Kidney capillary endothelial cell (primary cell): ENCODE results near the gene PRRT2.
"Not testable (repeated sequence)": the region's sequence is repeated elsewhere in the genome, so short reads cannot be mapped to it uniquely, and the experiment has no call there.

Experiments used
- DNase-seq: peaks from one replicate; pipeline ENCODE4 v3.0.0-alpha.2; 2018; ENCODE audit warnings: low spot score

The PRRT2 gene

DNA sequence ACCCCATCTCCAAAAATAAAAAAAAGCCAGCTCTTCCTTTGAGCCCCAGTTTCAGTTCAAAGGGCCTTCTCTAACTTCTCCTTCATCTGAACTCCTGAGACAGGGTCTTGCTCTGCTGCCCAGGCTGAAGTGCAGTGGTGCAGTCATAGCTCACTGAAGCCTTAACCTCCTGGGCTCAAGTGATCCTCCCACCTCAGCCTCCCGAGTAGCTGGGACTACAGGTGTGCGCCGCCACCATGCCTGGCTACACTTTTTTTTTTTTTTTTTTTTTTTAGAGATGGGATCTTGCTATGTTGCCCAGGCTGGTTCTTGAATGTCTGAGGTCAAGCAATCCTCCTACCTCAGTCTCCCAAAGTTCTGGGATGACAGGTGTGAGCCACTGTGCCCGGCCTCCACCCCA is 21.2 kb downstream of the PRRT2 start:
- not testable (repeated sequence) for DNase-seq

DNA sequence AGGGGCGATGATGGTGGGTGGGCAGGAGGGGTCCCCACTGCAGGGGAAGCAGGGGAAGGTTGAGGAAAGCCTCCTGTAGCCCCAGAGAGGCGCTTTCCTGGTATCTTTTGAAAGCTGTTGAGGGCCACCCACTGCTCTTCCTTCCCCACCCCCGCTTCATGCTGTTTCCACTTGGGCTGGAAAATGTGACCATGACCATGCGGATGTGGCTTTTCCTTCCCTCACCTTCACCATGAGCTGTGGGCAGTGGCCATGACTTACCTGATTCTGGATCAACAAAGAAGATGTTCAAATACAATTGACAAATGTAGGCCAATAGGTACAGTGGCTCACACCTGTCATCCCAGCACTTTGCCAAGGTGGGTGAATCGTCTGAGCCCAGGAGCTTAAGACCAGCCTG is 22.1 kb downstream of the PRRT2 start:
- DNase-seq, result no peak

DNA sequence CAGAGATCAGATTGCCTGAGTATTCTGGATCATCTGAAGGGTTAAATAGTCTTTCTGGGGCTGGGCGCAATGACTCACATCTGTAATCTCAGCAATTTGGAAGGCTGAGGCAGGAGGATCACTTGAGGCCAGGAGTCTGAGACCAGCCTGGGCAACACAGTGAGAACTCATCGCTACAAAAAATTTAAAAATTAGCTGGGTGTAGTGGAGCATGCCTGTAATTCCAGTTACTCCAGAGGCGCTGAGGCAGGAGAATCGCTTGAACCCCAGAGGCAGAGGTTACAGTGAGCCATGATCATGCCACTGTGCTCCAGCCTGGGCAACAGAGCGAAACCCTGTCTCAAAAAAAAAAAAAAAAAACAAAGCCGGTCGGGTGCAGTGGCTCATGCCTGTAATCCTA is 23.9 kb downstream of the PRRT2 start:
- DNase-seq, result no peak

DNA sequence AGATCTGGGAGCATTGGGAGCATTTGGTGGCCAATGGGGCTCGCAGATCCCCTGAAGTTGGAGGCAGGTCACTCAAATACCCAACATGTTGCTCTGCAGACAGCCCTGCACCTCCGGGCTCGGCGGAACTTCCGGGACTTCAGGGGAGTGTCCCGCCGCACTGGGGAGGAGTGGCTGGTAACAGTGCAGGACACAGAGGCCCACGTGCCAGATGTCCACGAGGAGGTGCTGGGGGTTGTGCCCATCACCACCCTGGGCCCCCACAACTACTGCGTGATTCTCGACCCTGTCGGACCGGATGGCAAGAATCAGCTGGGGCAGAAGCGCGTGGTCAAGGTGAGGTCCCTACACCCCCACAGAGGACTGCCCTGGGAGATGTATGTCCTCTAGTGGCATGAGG is 24.6 kb downstream of the PRRT2 start:
- DNase-seq, result no peak

DNA sequence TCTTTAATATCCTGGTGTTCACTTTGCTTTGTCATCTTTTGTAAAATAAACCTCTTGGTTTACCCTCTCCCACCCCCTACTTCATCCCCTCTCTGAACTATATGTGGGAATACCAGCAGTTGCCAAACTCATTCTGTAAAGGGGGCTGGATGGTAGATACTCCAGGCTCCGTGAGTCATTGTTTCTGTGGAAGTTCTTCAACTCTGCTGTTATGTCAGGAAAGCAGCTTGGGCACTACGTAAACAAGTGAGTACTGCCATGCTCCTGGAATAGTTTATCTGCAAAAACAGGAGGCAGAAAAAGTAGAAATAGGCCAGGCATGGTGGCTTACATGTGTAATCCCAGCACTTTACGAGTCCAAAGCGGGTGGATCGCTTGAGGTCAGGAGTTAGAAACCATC is 25.8 kb downstream of the PRRT2 start:
- no peak for DNase-seq

DNA sequence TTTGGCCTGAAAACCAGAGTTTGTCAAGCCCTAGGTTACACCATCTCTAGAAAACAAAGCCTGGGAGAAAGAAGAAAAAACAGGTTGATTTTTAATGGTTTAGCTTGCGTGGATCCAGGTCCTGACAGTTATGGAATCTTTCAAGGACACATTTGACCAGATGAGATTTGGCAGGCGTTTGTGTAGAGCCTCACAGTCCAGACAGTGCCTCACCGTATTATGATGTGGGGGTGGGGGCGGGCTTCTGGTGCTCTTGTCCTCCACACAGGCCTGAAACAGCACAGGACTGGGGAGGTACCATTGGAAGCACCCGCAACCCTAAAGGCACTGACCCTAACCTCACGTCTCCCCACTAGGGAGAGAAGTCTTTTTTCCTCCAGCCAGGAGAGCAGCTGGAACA is 27.8 kb downstream of the PRRT2 start:
- DNase-seq, result no peak

DNA sequence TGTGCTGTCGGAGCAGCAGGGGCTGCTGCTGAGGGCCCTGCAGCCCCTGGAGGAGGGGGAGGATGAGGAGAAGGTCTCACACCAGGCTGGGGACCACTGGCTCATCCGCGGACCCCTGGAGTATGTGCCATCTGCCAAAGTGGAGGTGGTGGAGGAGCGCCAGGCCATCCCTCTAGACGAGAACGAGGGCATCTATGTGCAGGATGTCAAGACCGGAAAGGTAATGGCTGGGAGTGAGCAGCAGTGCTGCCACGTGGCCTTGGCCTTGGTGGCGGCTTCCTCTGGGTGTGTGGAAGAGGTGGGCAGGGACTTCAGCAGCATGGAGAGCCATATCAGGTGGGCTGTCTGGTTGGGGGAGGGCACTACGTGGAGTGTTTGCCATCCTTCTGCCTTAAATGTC is 28.2 kb downstream of the PRRT2 start:
- DNase-seq, result no peak

DNA sequence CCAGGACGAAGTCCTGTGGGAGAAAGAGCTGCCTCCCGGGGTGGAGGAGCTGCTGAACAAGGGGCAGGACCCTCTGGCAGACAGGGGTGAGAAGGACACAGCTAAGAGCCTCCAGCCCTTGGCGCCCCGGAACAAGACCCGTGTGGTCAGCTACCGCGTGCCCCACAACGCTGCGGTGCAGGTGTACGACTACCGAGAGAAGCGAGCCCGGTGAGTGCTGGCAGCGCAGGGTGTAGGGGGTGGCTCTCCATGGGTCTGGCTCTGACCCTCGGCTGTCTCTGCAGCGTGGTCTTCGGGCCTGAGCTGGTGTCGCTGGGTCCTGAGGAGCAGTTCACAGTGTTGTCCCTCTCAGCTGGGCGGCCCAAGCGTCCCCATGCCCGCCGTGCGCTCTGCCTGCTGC is 29.6 kb downstream of the PRRT2 start:
- no peak for DNase-seq

DNA sequence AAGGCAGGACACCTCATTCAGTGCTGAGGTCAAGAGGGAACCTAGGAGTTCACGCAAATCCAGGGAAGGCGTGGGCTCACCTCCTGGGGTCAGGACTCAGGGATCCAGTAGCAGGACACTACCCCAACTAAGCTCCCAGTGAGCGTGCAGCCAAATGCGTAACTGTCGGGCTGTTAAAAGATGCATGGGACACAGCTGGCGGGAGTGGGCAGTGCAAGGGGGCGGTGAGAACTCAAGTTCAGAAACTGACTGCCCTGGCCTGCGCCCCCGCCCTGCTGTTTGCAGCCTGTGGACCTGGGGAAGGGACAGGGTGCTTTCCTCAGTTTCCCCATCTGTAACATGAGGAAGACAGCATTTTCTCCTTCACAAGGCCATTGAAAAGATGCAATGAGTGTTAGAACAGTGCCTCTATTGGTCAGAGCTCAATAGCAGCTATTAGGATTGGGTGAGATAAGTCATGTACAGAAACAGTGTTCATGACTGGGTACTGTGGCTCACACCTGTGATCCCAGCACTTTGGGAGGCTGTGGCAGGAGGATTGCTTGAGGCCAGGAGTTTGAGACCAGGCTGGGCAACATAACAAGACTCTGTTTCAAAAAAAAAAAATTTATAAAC is 30.8 kb downstream of the PRRT2 start:
- DNase-seq, result no peak

DNA sequence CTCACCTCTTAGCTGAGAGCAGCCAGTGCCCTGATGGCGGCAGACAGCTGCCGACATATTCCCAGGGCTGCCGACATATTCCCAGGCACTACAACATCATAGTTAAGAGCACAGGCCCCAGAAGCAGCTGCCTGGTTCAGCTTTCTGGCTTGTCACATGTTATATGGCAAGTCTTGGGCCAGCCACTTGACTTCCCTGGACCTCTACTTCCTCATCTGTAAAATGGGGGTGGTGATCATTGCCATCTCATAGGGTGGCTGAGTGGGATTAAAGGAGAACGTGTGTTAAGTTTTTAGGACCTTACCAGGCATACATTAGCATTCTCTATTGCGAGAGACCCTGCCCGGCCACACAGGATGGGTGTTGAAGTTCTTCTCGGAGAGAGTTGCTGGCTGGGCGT is 31.9 kb downstream of the PRRT2 start:
- DNase-seq, result no peak

DNA sequence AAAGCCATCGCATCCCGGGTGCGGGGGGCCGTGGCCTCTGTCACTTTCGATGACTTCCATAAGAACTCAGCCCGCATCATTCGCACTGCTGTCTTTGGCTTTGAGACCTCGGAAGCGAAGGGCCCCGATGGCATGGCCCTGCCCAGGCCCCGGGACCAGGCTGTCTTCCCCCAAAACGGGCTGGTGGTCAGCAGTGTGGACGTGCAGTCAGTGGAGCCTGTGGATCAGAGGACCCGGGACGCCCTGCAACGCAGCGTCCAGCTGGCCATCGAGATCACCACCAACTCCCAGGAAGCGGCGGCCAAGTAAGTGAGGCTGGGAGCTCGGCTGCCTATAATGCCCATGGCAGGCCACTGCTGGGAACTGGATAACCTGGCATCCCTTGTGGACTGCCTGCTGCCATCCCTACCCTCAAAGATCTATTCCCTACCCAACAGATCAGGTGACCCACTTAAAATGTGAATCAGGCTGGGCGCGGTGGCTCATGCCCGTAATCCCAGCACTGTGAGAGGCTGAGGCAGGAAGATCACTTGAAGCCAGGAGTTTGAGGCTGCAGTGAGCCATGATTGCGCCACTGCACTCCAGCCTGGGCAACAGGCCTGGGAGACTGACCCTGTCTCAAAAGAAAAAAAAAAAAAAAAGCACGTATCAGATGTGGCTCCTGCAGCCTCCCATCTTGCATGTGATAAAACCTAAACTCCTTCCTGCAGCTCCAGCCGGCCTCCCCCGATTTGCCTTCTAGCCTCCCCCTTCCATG is 32.8 kb downstream of the PRRT2 start:
- DNase-seq, result no peak

DNA sequence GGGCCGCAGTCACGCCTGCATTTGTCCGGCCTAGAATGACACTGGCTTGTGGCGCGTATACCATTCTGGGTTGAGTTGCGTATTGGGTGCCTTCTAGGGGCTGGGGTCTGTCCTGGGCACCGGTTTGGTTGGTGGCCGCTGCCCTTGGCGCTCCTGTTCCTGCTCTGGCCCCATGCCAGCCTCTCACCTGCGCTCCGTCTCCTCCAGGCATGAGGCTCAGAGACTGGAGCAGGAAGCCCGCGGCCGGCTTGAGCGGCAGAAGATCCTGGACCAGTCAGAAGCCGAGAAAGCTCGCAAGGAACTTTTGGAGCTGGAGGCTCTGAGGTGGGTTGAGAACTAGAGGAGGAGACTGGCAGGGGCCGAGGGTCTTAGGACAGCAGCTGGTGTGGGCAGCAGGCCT is 33.7 kb downstream of the PRRT2 start:
- DNase-seq, result no peak

DNA sequence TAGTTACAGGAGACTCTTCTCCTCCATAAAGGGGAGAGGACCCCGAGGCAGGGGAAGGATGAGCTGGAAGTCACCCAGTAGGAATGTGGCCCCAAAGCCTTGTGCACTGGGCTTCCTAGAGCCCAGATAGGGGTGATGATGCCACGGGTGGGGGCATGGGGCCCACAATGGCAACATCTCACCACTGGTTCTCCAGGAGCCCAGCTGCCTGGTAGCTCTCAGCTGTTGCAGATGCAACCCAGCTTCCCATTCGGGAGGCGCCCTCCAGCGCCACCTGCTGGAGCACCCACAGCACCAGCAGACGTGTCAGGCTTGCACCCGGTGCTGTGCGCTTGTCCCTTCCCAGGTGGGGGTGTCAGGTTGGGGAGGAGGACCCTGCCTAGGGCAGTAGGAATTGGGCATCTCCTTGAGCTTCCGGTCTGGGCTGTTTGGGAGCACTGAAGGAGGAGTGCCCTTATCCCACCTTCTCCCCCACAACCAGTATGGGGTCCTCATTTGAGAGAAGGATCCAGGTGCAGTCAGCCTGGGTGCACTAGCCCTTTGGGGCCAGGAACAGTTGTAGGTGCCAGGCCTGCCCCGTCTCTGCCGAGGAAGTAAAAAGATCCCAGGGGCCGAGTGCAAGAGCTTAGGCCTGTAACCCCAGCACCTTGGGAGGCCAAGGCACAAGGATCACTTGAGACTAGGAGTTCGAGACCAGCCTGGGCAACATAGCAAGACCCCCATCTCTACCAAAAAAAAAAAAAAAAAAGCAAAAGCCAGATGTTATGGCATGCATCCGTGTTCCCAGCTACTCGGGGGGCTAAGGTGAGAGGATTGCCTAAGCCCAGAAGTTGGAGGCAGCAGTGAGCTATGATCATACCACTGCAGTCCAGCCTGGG is 36.7 kb downstream of the PRRT2 start:
- DNase-seq, result peak; percentile 69

DNA sequence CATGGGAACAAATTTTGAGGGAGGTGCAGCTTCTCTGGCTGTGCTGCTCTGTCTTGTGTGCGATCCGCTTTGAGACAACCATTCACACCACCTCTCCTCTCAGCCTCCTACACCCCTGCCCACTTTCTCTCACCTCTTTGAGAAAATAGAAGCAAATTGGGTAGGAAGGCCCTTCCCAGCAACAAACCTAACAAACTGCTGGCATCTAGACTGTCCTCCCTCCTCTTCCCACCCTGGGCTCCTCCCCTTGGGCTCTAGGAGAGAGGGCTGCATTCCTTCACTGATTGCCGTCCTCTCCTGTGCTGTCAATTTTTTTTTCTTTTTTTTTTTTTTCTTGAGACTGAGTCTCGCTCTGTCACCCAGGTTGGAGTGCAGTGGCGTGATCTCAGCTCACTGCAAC is 37.5 kb downstream of the PRRT2 start:
- DNase-seq, result no peak

DNA sequence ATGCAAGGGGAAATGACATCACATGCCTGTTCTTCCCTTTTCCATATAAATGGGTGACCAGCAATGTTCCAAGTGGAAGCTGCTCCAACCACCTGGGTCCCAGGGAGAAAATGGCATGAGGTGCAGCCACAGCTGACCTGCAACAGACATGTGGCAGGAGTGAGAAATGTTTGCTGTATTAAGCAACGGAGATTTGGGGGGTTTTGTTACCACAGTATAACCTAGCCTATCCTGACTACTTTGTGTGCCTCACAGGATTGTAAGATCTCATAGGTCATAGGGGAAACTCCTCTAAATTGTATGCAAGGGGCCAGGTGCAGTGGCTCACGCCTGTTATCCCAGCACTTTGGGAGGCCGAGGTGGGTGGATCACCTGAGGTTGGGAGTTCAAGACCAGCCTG is 39.0 kb downstream of the PRRT2 start:
- DNase-seq, result no peak

DNA sequence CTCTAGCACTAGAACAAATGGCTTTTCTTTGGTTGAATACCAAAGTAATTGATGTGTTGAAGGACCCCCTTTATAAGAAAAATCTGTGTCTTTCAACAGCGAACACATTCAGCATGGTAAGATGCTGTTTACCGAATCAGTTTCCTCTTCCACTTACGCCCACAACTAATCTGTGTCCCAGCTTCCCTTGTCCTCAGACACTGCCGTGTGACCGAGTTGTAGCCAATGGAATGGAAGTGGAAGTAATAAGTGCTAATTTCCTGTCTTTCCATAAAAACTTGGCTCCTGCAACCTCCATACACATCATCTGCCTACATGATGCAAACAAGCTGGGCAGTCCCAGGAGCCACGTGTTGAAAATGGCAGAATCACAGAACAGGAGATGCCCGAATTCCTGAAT is 40.7 kb downstream of the PRRT2 start:
- peak; percentile 58 for DNase-seq

DNA sequence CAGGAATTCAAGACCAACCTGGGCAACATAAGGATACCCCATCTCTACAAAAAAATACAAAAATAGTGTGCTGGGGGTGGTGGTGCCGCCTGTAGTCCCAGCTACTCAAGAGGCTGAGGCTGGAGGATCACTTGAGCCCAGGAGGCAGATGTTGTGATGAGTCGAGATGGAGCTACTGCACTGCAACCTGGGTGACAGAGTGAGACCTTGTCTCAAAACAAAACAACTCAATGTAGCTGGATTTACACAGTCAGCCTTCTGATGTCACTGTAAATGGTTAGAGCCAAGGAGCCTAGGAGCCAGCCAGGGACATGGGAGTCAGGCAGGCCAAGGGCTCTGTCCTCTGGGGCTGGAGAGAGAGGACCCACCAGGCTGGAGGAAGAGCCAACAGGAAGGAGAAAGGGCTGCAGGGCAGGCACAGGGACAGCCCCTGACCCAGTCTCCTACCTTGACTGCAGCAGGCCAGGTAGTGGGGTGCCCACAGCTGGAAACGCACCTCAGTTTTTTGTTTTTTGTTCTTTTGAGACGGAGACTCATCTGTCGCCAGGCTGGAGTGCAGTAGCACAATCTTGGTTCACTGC is 42.6 kb downstream of the PRRT2 start:
- DNase-seq, result no peak

DNA sequence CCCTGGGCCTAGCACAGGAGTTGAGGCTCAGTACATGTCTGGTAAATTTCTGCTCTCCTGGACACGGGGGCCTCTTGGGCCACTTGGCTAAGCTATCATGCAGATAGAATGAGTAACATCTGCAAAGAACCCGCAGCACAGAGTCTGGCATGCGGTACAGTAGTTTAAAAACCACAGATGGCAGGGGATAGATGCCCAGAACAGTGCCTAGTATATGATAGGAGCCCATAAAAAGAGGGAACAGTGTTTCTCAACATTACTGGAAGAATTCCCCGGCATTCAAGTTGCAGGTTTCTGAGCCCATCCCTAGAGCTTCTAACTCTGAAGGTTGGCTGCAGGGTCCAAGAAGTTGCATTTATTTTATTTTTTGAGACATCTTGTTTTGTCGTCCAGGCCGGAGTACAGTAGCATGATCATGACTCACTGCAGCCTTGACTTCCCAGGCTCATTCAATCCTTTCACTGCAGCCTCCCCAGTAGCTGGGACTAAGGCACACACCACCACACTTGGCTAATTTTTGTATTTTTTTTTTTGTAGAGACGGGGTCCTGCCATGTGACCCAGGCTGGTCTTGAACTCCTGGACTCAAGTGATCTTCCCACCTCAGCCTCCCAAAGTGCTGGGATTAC is 45.3 kb downstream of the PRRT2 start:
- DNase-seq, result no peak

DNA sequence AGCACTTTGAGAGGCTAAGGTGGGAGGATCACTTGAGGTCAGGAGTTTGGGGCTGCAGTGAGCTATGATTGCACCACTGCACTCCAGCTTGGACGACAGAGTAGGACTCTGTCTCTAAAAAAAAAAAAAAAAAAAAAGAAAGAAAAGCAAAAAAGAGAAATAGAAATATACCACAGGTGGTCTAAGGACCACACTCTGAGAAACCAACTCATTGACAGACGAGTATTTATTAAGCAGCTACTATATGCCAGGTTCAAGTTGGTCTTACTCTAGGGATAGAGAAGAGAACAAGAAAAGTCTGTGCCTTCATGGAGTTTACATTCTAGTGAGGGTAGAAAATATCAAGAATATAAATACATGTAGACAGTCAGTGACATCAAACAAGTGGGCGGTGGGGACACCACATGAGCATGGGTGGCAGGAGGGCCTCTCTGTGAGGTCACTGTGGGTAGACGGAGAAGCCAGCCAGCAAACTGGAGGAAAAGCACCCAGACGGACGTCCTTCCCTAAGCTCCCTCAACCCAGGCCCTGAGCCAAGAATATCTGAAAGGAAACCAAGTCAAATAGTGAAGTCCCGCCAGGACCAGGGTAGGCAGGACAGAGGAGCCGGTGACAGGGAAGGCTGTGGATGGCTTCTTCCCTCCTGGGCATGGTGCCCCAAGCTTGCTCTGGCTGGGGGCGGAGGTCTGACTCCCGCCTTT is 46.3 kb downstream of the PRRT2 start:
- no peak for DNase-seq

DNA sequence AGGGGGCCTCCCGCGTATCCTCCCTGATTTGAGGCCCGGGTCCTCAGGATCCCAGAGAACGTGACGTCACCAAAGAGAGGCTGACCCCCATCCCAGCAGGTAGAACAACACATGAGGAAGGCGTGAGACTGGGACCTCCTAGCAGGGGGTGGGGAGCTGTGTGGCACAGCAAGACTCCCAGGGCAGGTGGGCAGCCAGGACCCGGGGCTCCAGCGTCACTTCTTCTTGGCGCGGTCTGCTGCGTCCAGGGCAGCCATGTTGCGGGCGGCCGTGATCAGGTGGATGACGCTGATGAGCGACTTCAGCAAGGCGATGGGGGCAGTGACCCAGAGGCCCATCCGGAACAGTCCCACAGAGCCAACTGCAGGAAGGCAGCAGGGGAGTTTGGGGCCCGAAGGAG is 47.0 kb downstream of the PRRT2 start:
- no peak for DNase-seq

DNA sequence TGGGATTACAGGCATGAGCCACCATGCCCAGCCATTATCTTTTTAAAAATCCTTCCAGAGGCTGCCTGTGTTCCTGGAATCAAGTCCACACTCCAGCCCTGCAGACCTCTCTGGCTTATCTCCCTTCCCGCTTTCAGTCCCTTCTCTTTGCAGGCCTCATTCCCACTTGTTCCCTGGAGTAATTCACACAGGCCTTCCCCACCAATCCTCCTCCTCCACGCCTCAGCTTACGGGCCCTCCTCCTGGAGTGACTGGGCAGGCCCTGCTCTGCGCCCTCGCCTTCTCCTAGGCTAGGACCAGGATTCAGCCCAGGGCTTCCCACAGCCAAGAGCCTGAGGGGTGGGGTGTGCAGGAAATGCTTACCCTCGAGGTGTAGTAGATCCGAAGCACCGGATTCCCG is 48.2 kb downstream of the PRRT2 start:
- DNase-seq, result no peak
